HG02763 (cell line): Measurements from ENCODE around the gene GPR183.

ENCODE experiments used
- ATAC-seq: cut with Tn5 transposase; IDR thresholded peaks from one replicate; pipeline ENCODE4 v1.9.1; 2021; ENCODE audit warnings: mild to moderate bottlenecking, moderate library complexity; ENCODE audit not compliant: unreplicated experiment

The GPR183 gene

GRCh38 chr13:99313501-99313900, 6.3 kb upstream of the GPR183 start:
- no peak for ATAC-seq

GRCh38 chr13:99312493-99312883, 5.3 kb upstream of the GPR183 start:
- no peak for ATAC-seq

DNA sequence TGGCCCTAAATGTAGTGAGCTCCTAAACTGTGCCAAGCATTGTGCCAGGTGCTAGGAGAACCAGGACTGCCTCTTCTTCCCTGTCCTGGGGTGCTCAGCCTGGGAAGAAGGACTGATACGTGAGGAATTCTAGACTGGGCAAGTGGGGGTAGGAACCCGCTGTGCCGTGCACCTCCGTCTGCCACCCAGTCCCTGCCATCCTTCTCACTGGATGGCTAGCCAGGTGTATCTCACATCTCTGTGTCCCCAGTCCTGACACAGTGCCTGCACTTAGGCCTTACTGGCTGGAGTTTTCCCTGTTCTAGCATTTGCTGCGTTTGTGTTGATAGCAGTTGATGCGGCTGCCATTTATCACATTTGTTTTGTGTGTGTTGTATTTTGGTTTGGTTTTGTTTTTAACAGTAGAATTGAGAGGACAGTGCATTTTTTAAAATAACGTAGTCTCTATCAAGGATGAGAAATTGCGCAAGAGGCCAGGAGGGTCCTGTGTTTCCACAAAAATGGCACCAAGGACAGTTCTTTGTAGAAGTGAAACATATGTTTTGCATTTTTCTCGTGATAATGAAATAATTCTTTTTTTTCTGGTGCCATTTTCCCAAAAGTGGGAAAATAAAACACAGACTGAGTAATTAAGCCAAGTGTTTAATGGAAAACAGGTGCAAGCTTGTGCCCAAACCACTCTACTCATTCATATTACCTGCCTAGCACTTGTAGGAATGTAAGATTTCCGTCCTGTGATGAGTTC, 4.7 kb upstream of the GPR183 start:
- no peak for ATAC-seq

- no peak for ATAC-seq
Measured at GRCh38 chr13:99311137-99311536, 3.9 kb upstream of the GPR183 start.

DNA sequence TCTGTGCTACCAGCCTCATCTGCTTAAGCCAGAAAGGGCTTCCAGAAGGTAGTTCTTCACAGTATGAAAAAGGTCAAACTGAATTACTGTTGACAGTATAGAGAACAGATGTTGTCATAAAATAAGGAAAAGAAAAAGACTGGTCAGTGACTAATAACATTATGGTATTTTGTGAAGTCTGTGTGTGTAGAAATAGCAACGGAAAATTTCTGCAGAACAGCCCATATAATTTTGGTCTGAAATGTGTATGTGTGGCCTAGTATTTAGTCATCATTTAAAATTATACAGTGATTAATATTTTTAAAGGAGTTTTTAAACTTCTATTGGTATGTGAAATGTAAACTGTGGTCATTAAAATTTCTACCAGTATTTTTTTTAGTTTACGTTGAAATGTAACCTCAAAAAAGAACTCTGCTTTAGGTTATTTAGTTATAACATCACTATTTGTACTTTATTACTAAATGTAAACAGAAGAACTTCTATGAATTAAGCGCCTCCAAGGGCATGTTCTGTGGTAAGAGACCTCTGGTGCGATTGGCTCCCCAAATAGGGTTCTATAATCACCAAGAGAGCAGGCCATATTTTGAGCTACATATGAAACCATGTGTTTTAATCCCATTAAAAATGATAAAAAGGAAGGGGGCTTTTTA, 3.3 kb upstream of the GPR183 start:
- no peak for ATAC-seq

DNA sequence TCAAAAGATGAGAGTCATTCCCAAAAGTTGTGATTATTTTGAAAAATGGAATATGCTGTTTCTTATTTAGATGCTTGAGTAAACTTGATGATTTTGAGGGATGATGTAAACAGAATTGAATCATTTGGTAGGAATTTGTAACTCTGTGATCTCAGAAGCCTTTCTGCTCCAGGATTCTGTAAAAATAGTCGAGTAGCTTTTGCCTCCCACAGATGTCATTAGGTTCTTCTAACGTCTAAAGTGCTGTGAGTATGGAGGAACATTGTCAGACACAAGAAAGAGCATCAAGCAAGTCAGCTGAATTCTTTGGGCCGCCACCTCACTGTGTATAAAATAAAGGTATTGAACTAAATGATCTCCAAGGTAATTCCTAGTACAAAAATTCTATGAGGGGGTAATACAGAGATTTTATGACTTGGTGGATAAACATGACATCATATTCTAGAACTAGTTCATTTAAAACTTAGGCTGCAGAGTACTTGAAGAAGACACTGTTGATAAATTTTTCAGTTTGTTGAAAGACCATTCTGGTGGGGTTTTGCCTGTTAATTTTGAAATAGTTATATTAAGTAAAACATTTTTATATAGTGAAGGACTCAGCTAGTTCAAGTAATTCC, 1.4 kb upstream of the GPR183 start:
- no peak for ATAC-seq

GRCh38 chr13:99307648-99308339, 595 bp upstream of the GPR183 start:
- no peak for ATAC-seq

DNA sequence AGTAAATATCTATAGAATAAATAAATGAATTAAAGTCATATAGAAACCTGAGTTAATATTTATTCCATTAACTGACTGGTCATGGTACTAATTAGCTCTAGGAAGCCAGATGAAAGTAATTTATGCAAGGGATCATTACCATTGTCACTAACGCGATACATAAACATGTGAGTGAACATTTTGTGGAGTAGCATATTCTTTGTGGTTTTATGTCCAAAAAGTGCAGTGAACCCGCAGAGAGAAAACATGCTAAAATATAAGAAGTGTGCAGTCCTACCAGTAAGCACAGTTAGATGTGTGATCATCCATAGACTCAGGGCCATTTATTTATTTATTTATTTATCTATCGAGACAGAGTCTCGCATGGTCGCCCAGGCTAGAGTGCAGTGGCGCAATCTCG, 1.6 kb downstream of the GPR183 start:
- ATAC-seq = no peak

GRCh38 chr13:99305158-99305557, 2.0 kb downstream of the GPR183 start:
- no peak for ATAC-seq

DNA sequence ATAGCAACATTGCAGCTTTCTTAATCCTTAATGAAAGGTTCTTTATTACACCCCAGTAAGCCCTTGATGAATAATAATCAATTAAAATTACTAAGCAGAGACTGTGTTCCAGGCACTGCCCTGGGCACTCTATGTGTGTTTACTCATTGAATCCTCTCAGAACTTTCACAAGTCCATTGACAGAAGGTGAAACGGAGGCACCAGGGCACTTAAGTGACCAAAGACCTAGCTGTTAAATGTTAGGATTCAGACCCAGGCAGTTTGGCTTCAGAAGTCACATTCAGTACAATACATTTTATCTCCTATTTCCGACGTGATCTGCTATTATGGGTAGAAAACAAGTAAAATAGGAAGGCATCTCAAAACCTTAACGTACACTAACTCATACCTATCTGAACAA, 2.7 kb downstream of the GPR183 start:
- no peak for ATAC-seq

GRCh38 chr13:99303863-99304521, 3.2 kb downstream of the GPR183 start:
- no peak for ATAC-seq

GRCh38 chr13:99302637-99303505, 4.3 kb downstream of the GPR183 start:
- ATAC-seq = no peak

DNA sequence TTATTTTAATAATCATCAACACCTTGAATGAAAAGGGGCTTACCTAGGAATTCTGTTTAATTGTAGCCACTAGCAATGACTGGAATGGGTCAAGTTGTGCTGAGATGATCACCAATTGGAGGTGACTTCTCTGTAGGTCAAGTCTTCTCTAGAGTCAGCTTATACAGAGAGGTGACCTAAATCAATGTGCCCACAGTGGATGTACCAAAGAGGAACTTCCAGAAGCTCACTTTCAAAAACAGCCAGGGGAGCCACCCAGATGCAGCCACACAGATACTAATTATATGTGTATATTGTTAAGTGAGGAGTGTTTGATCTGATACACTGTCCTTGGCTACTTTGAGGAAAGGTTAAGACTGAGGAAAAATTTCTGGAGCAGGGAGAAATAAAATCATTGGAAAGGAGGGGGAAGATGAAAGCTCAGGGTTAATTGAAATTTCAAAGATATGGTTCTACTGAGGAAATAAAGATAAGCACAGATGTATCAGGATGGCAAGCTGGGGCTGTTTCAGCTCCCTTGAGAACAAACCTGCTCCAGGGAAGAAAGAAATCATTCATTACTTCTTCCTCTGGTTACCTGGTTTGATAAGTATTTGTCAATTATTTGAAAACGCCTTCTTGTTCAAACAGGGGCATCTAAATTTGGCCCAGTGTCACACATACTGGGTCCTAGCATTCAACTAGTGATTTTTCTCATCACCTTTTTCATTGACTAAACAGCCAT, 5.1 kb downstream of the GPR183 start:
- ATAC-seq = no peak

DNA sequence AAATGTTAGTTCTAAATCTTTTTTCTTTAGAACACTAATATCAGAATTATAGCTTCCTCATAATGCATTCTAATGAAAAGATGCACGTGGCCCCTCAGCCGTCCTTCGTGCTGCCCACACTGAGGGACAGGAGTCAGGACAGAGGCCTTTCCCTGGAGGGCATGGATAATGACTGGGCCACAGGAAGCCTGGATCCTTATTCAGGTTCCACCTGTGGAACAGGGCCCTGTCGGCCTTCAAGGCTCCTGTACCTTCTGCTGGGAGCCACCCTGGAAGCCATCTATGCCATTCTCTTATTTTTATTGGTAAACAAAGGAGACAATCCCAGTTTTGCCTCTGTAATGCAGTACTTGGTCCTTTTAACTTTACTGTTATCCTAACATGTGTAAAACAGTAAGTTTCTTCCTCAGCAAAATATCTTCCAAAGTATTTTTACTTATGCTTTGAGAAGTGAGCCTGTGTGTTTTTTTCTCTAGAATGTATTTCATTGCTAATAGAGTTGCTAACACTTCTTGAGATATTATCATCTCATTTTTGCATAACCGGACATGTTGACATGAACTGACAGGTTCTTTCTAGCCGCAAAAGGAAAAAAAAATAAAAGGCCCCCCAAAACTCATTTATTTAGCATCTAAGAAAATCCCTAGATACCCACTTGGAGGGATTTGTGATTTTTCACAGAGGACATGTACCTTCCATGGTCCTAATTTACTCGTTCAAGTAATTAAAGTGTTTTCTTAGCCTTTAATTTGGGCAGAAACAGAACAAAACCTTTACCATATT, 6.0 kb downstream of the GPR183 start:
- no peak for ATAC-seq

- no peak for ATAC-seq
Measured at GRCh38 chr13:99299920-99300341, 7.3 kb downstream of the GPR183 start.

- no peak for ATAC-seq
Measured at GRCh38 chr13:99299256-99299919, 7.8 kb downstream of the GPR183 start.

GRCh38 chr13:99298056-99298455, 9.1 kb downstream of the GPR183 start:
- no peak for ATAC-seq

- no peak for ATAC-seq
Measured at GRCh38 chr13:99297331-99297730, 9.9 kb downstream of the GPR183 start.
